Liver (tissue), 3 donors: ENCODE results near the gene EPB42.
A peak's percentile ranks its signal among the peaks of the same experiment; 100 is the strongest.

ENCODE experiments used
- EGR1 ChIP-seq, 2 donors: IDR thresholded peaks; 2 replicates each; pipeline ENCODE4 v1.6.1; 2016 to 2018; ENCODE audit warnings: antibody characterized with exemption in 2 of 2, low read depth in 2 of 2
- FOXA2 ChIP-seq: IDR thresholded peaks from 2 replicates; pipeline ENCODE4 v1.6.1; 2016; ENCODE audit warnings: antibody characterized with exemption
- GABPA ChIP-seq, 2 donors: IDR thresholded peaks in 1 of 2; conservative IDR thresholded peaks in 1 of 2; 2 replicates each; pipeline ENCODE4 v1.6.1; 2016; ENCODE audit warnings: antibody characterized with exemption in 2 of 2, mild to moderate bottlenecking in 1 of 2, moderate library complexity in 1 of 2
- HNF4G ChIP-seq: IDR thresholded peaks from 2 replicates; pipeline ENCODE4 v1.6.1; 2016; ENCODE audit warnings: antibody characterized with exemption
- JUND ChIP-seq, 2 donors: IDR thresholded peaks; 2 replicates each; pipeline ENCODE4 v1.6.1; 2016; ENCODE audit warnings: antibody characterized with exemption in 2 of 2
- NR2F2 ChIP-seq: IDR thresholded peaks from 2 replicates; pipeline ENCODE4 v1.6.1; 2016; ENCODE audit warnings: antibody characterized with exemption
- RAD21 ChIP-seq, 2 donors: IDR thresholded peaks; 2 replicates each; pipeline ENCODE4 v1.6.1; 2016; ENCODE audit warnings: antibody characterized with exemption in 2 of 2, mild to moderate bottlenecking in 2 of 2
- SP1 ChIP-seq: IDR thresholded peaks from 2 replicates; pipeline ENCODE4 v1.6.1; 2018; ENCODE audit warnings: antibody characterized with exemption, mild to moderate bottlenecking
- TAF1 ChIP-seq: conservative IDR thresholded peaks from 2 replicates; pipeline ENCODE4 v1.6.1; 2016; ENCODE audit warnings: antibody characterized with exemption, mild to moderate bottlenecking
- YY1 ChIP-seq: IDR thresholded peaks from 2 replicates; pipeline ENCODE4 v1.6.1; 2016; ENCODE audit warnings: antibody characterized with exemption, mild to moderate bottlenecking
- TF ChIP-seq, protein P1 (sequence below): IDR thresholded peaks from 2 replicates; pipeline ENCODE4 v1.6.1; 2016; ENCODE audit warnings: antibody characterized with exemption, mild to moderate bottlenecking
- TF ChIP-seq, protein P2 (sequence below): fragments of 150-350 bp; IDR thresholded peaks from 2 replicates; pipeline ENCODE4 v1.5.1; 2017; ENCODE audit warnings: improper control_type of control experiment, low read depth, low read length; ENCODE audit not compliant: missing input control
- TF ChIP-seq, protein P3 (sequence below): IDR thresholded peaks from 2 replicates; pipeline ENCODE4 v1.6.1; 2016; ENCODE audit warnings: antibody characterized with exemption
- TF ChIP-seq, protein P4 (sequence below): IDR thresholded peaks from 2 replicates; pipeline ENCODE4 v1.6.1; 2016; ENCODE audit warnings: antibody characterized with exemption
- donor health status: healthy.
- donor health status: healthy.

DNA sequence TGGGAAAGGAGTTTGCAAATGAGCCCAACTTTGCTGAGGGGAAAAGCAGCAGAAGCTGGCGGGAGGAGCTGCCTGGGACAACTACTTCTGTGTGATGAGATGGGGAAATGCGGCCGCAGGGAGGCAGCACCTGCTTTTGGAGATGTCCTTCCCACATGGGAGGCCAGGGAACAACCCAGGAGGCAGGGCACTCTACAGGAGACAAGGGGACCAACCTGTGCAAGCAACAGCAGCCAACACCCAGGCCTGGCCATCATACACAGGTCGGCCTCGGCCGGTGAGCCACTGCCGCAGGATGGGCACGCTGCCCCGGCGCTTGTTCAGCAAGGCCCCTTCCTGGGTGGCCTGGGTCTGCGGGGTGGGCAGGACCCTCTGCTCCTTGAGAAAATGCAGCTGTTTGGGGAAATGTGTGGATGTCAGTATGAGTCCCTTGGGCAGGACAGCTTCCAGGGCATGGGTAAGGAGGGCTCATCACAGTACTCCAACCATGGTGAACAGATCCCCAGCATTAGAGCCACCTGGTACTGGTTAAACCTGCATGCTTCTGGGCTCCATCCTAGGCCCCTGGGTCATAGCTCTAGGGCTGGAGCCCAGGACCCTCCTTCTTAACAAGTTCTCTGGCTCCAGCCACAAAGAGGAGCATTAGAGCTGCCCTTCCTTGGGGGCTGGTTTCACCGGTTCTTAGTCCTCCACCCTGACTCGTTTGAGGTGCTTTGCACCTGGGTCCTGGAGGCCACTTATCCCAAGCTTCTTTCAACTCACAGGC lies 11.6 kb downstream of the EPB42 start:
- TF ChIP-seq, protein P1, sequence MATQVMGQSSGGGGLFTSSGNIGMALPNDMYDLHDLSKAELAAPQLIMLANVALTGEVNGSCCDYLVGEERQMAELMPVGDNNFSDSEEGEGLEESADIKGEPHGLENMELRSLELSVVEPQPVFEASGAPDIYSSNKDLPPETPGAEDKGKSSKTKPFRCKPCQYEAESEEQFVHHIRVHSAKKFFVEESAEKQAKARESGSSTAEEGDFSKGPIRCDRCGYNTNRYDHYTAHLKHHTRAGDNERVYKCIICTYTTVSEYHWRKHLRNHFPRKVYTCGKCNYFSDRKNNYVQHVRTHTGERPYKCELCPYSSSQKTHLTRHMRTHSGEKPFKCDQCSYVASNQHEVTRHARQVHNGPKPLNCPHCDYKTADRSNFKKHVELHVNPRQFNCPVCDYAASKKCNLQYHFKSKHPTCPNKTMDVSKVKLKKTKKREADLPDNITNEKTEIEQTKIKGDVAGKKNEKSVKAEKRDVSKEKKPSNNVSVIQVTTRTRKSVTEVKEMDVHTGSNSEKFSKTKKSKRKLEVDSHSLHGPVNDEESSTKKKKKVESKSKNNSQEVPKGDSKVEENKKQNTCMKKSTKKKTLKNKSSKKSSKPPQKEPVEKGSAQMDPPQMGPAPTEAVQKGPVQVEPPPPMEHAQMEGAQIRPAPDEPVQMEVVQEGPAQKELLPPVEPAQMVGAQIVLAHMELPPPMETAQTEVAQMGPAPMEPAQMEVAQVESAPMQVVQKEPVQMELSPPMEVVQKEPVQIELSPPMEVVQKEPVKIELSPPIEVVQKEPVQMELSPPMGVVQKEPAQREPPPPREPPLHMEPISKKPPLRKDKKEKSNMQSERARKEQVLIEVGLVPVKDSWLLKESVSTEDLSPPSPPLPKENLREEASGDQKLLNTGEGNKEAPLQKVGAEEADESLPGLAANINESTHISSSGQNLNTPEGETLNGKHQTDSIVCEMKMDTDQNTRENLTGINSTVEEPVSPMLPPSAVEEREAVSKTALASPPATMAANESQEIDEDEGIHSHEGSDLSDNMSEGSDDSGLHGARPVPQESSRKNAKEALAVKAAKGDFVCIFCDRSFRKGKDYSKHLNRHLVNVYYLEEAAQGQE = no peak
- TF ChIP-seq, protein P2, sequence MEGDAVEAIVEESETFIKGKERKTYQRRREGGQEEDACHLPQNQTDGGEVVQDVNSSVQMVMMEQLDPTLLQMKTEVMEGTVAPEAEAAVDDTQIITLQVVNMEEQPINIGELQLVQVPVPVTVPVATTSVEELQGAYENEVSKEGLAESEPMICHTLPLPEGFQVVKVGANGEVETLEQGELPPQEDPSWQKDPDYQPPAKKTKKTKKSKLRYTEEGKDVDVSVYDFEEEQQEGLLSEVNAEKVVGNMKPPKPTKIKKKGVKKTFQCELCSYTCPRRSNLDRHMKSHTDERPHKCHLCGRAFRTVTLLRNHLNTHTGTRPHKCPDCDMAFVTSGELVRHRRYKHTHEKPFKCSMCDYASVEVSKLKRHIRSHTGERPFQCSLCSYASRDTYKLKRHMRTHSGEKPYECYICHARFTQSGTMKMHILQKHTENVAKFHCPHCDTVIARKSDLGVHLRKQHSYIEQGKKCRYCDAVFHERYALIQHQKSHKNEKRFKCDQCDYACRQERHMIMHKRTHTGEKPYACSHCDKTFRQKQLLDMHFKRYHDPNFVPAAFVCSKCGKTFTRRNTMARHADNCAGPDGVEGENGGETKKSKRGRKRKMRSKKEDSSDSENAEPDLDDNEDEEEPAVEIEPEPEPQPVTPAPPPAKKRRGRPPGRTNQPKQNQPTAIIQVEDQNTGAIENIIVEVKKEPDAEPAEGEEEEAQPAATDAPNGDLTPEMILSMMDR = no peak
- TF ChIP-seq, protein P3, sequence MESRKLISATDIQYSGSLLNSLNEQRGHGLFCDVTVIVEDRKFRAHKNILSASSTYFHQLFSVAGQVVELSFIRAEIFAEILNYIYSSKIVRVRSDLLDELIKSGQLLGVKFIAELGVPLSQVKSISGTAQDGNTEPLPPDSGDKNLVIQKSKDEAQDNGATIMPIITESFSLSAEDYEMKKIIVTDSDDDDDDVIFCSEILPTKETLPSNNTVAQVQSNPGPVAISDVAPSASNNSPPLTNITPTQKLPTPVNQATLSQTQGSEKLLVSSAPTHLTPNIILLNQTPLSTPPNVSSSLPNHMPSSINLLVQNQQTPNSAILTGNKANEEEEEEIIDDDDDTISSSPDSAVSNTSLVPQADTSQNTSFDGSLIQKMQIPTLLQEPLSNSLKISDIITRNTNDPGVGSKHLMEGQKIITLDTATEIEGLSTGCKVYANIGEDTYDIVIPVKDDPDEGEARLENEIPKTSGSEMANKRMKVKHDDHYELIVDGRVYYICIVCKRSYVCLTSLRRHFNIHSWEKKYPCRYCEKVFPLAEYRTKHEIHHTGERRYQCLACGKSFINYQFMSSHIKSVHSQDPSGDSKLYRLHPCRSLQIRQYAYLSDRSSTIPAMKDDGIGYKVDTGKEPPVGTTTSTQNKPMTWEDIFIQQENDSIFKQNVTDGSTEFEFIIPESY = no peak
- TF ChIP-seq, protein P4, sequence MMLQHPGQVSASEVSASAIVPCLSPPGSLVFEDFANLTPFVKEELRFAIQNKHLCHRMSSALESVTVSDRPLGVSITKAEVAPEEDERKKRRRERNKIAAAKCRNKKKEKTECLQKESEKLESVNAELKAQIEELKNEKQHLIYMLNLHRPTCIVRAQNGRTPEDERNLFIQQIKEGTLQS = no peak
- TF ChIP-seq SP1 (no peak), YY1 (no peak), HNF4G (no peak), RAD21 (IDR thresholded peaks at IDR 0.05) (peak in 1 of 2 donors; percentile 19), TAF1 (no peak), JUND (IDR thresholded peaks at IDR 0.05) (no peak), FOXA2 (no peak), EGR1 (IDR thresholded peaks at IDR 0.05; ENCODE audit: low read depth in 2 of 2) (no peak), GABPA (IDR thresholded peaks at IDR 0.05 in 1 of 2, conservative IDR thresholded peaks at IDR 0.05 in 1 of 2) (no peak), NR2F2 (no peak)
